Brain microvascular endothelial cell (primary cell): ENCODE results near the gene ERICH3.

Experiments used
- DNase-seq: peaks from one replicate; pipeline ENCODE4 v3.0.0-alpha.2; 2020
- H3K27ac ChIP-seq: fragments of 250-450 bp; sonication (Bioruptor Pico); 2 replicates; pipeline ENCODE4 v1.5.1; 2020; ENCODE audit warnings: mild to moderate bottlenecking, moderate library complexity
- H3K27me3 ChIP-seq: fragments of 250-450 bp; sonication (Bioruptor Pico); replicated peaks from 2 replicates; pipeline ENCODE4 v1.5.1; 2020; ENCODE audit warnings: mild to moderate bottlenecking
- H3K36me3 ChIP-seq: fragments of 250-450 bp; sonication (Bioruptor Pico); replicated peaks from 2 replicates; pipeline ENCODE4 v1.5.1; 2020; ENCODE audit warnings: mild to moderate bottlenecking
- H3K4me3 ChIP-seq: 2 replicates; pipeline ENCODE4 v1.5.1; 2011; ENCODE audit warnings: low read depth, mild to moderate bottlenecking, control low read depth, low read length, moderate library complexity
- CTCF ChIP-seq: IDR thresholded peaks from 2 replicates; pipeline ENCODE4 v1.5.1; 2011; ENCODE audit warnings: low read depth, mild to moderate bottlenecking, moderate library complexity, low read length, control low read depth, inconsistent platforms; ENCODE audit errors: missing control alignments
- in situ Hi-C: cut with HindIII; loops from 2 replicates; pipeline ENCODE4 v1.10.0; 2017; ENCODE audit warnings: low sequenced_read_pairs, low pct_ligation_motif_present

The ERICH3 gene

GRCh38 chr1:74620242-74620641 is 53.4 kb downstream of the ERICH3 start:
- Histone ChIP-seq H3K36me3 (no peaks in the 10 kb centered on the region), H3K4me3 (no peak overlapping the region), H3K27ac (no peak overlapping the region), H3K27me3 (no peaks in the 10 kb centered on the region)
- in situ Hi-C loops = no loop called here
- no peak for TF ChIP-seq CTCF
- no peak for DNase-seq

GRCh38 chr1:74618974-74619373 is 54.6 kb downstream of the ERICH3 start:
- H3K27ac ChIP-seq = no peak overlapping the region
- no peaks in the 10 kb centered on the region for H3K27me3 ChIP-seq
- no peak for DNase-seq
- in situ Hi-C loops = no loop called here
- TF ChIP-seq CTCF = no peak
- no peaks in the 10 kb centered on the region for H3K36me3 ChIP-seq
- no peak overlapping the region for H3K4me3 ChIP-seq

GRCh38 chr1:74613894-74614293 is 59.7 kb downstream of the ERICH3 start:
- Histone ChIP-seq H3K36me3 (no peaks in the 10 kb centered on the region), H3K27ac (no peak overlapping the region), H3K27me3 (no peaks in the 10 kb centered on the region), H3K4me3 (no peak overlapping the region)
- TF ChIP-seq CTCF = no peak
- DNase-seq = no peak
- in situ Hi-C loops = no loop called here

GRCh38 chr1:74611887-74612286 is 61.7 kb downstream of the ERICH3 start:
- in situ Hi-C loops = no loop called here
- H3K27ac ChIP-seq = no peak overlapping the region
- no peak for DNase-seq
- no peak overlapping the region for H3K4me3 ChIP-seq
- no peaks in the 10 kb centered on the region for H3K27me3 ChIP-seq
- TF ChIP-seq CTCF = no peak
- no peaks in the 10 kb centered on the region for H3K36me3 ChIP-seq

- in situ Hi-C loops = no loop called here
- no peak for TF ChIP-seq CTCF
Observed at GRCh38 chr1:74610961-74611360, 62.6 kb downstream of the ERICH3 start.

GRCh38 chr1:74609810-74610371 is 63.7 kb downstream of the ERICH3 start:
- Histone ChIP-seq H3K27me3 (no peaks in the 10 kb centered on the region), H3K4me3 (no peak overlapping the region), H3K36me3 (no peaks in the 10 kb centered on the region), H3K27ac (no peak overlapping the region)
- in situ Hi-C loops = no loop called here
- no peak for DNase-seq
- no peak for TF ChIP-seq CTCF

More at GRCh38 chr1:74610961-74611360, 62.6 kb downstream of the ERICH3 start:
- no peak for DNase-seq
- Histone ChIP-seq H3K27ac (no peak overlapping the region), H3K4me3 (no peak overlapping the region), H3K27me3 (no peaks in the 10 kb centered on the region), H3K36me3 (no peaks in the 10 kb centered on the region)
